Measurements from ENCODE around the gene BDKRB2.

GRCh38 chr14:96206461-96206860, 1.8 kb downstream of the BDKRB2 start:
- no peak for TF ChIP-seq CTCF (IDR thresholded peaks at IDR 0.05)
- no peak for TF ChIP-seq ZFX (IDR thresholded peaks at IDR 0.05; ENCODE audit: borderline replicate concordance)
